ENCODE data around the gene RUNX3. TPM values are rescaled to one million over a fixed set of nuclear protein-coding genes. Genes with fewer than 3 reads are reported as not detected.

Gene RUNX3
- total and polyA plus RNA-seq, 2 of the 8 experiments (the other 6 are each of a cell fraction or from before 2014, with no cell fraction given) = 0.62 to 0.82 TPM

DNA sequence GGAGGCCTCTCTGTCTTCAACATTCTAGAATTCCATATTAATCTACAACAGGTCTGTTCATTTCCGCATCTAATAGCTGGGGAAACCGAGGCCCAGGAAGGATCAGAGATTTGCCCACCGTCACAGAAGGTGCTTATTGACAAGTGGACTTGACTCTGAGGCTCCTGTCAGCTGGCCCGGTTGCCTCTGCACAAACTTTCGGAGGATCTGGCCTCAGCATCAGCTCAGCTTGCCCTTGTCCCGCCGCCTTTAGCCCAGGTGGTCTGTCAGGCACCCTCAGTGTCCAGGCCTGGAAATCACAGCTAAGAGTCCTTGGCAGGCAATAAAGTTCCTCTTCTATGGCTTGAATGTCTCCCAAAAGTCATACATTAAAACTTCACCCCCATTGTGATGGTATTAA lies 8.2 kb upstream of the RUNX3 start:
- no peak overlapping the region for H3K14ac ChIP-seq (ENCODE audit: insufficient read length)
- POLR2A ChIA-PET (ENCODE audit: partially characterized antibody) = no interaction called here
- no peak overlapping the region for H3K4me3 ChIP-seq (ENCODE audit: extremely low read depth in 1 of 4, insufficient read depth in 2 of 4, low read depth in 3 of 4, low read length in 4 of 4)
- H3K9ac ChIP-seq (replicated peaks in 1 of 4; ENCODE audit: extremely low read depth in 1 of 4, low read depth in 3 of 4, low read length in 3 of 4) = no peak overlapping the region
- CTCF ChIA-PET (ENCODE audit: partially characterized antibody) = interaction anchor here (1.2 to 4.8 kb wide), 3 partner anchors 9 to 99 kb away, joined by 3 to 36 read pairs (median 19); no protein-coding TSS in a partner anchor
- no peak overlapping the region for H3K4me2 ChIP-seq (ENCODE audit: insufficient read depth in 1 of 2, low read depth in 2 of 2, low read length in 2 of 2)
- H3K4ac ChIP-seq (replicated peaks; ENCODE audit: insufficient read length, low read depth, low read length) = no peak overlapping the region
- no peak overlapping the region for H2BK120ac ChIP-seq (replicated peaks; ENCODE audit: low read depth, low read length)
- 0 out of 2 replicates have a peak overlapping the region, but pooled peaks have one; percentile 33 for H3K18ac ChIP-seq (ENCODE audit: extremely low read depth, low read length)
- no peak overlapping the region for H3K23ac ChIP-seq (ENCODE audit: insufficient read length)
- no peak overlapping the region for H2AFZ ChIP-seq (ENCODE audit: low read length)
- H3K9me3 ChIP-seq (ENCODE audit: insufficient read depth in 2 of 2, low read depth in 1 of 2, low read length in 1 of 2) = no peaks in the 10 kb centered on the region
- DNase-seq (ENCODE audit: low read depth in 1 of 2, low spot score in 2 of 2) (no peak), FAIRE-seq (no peak)
- H2AK5ac ChIP-seq (ENCODE audit: low read depth, low read length) = no peak overlapping the region
- no peak overlapping the region for H4K8ac ChIP-seq (ENCODE audit: extremely low read depth, insufficient read depth, low read length)
- no peak overlapping the region for H3K56ac ChIP-seq (replicated peaks; ENCODE audit: insufficient read length, low read depth, low read length)
- H3K27ac ChIP-seq (ENCODE audit: low read depth, low read length) = no peak overlapping the region
- no peak overlapping the region for H4K91ac ChIP-seq (replicated peaks; ENCODE audit: insufficient read length, low read length)
- H4K20me1 ChIP-seq (replicated peaks in 1 of 2; ENCODE audit: control insufficient read depth in 1 of 2, insufficient read depth in 2 of 2, low read length in 2 of 2) = no peaks in the 10 kb centered on the region
- TF ChIP-seq JUND (IDR thresholded peaks at IDR 0.05; ENCODE audit: low read length) (no peak), SAP30 (IDR thresholded peaks at IDR 0.05; ENCODE audit: insufficient read depth, insufficient replicate concordance, low read length) (no peak), RBBP5 (IDR thresholded peaks at IDR 0.05; ENCODE audit: borderline replicate concordance, low read depth, low read length) (no peak), KDM5A (IDR thresholded peaks at IDR 0.05; ENCODE audit: low read length) (no peak), EZH2 (IDR thresholded peaks at IDR 0.05; ENCODE audit: low read depth, low read length, severe bottlenecking) (no peak), TEAD4 (IDR thresholded peaks at IDR 0.05; ENCODE audit: low read depth, low read length) (no peak), SP2 (IDR thresholded peaks at IDR 0.05; ENCODE audit: low read length) (no peak), SIRT6 (IDR thresholded peaks at IDR 0.05; ENCODE audit: low read length) (no peak), RXRA (IDR thresholded peaks at IDR 0.05; ENCODE audit: insufficient read depth, low read depth, low read length) (no peak), POLR2AphosphoS5 (IDR thresholded peaks at IDR 0.05; ENCODE audit: low read depth, low read length) (no peak)
- no peak overlapping the region for H2BK15ac ChIP-seq (ENCODE audit: low read length)
- H3K27me3 ChIP-seq (replicated peaks in 1 of 4; ENCODE audit: control insufficient read depth in 3 of 4, extremely low read depth in 1 of 4, insufficient read depth in 3 of 4, low read length in 3 of 4) = peaks cover 6 to 29% (median 27%) of the 10 kb centered on the region in 4 experiments
- H3K79me1 ChIP-seq (ENCODE audit: low read depth, low read length) = no peaks in the 10 kb centered on the region
- no peak overlapping the region for H4K5ac ChIP-seq (ENCODE audit: insufficient read length, low read depth, low read length)
- no peaks in the 10 kb centered on the region for H3K23me2 ChIP-seq (ENCODE audit: low read depth, low read length)
- no peak overlapping the region for H2BK20ac ChIP-seq (ENCODE audit: low read length)
- H2BK12ac ChIP-seq (ENCODE audit: low read depth, low read length) = no peak overlapping the region
- no peaks in the 10 kb centered on the region for H3K36me3 ChIP-seq (ENCODE audit: control insufficient read depth in 2 of 4, insufficient read depth in 4 of 4, low read length in 3 of 4)
- peaks cover 0 to 29% (median 10%) of the 10 kb centered on the region in 4 experiments; a peak in 6 of 7 replicates for H3K4me1 ChIP-seq (replicated peaks in 1 of 4; ENCODE audit: control insufficient read depth in 3 of 4, insufficient read depth in 4 of 4, low read length in 3 of 4)
- no peak overlapping the region for H2BK5ac ChIP-seq (ENCODE audit: low read depth, low read length)
- WGBS, 2 experiments (ENCODE audit: extremely low coverage in 1 of 2, insufficient coverage in 1 of 2, insufficient read length in 1 of 2, insufficient replicate concordance in 2 of 2, low coverage in 1 of 2, low lambda C conversion rate in 2 of 2, missing lambda C conversion rate in 1 of 2) = 84% methylated on average over 7 of the region's 7 CpGs; no CpG with 5 or more reads in 1 of the 2 experiments
- no peaks in the 10 kb centered on the region for H3K79me2 ChIP-seq (ENCODE audit: control insufficient read depth in 1 of 2, insufficient read depth in 2 of 2, low read length in 2 of 2)

Measured in H1 (cell line).